ENCODE results near the gene SLC6A14.

Gene SLC6A14, protein sequence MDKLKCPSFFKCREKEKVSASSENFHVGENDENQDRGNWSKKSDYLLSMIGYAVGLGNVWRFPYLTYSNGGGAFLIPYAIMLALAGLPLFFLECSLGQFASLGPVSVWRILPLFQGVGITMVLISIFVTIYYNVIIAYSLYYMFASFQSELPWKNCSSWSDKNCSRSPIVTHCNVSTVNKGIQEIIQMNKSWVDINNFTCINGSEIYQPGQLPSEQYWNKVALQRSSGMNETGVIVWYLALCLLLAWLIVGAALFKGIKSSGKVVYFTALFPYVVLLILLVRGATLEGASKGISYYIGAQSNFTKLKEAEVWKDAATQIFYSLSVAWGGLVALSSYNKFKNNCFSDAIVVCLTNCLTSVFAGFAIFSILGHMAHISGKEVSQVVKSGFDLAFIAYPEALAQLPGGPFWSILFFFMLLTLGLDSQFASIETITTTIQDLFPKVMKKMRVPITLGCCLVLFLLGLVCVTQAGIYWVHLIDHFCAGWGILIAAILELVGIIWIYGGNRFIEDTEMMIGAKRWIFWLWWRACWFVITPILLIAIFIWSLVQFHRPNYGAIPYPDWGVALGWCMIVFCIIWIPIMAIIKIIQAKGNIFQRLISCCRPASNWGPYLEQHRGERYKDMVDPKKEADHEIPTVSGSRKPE

DNA sequence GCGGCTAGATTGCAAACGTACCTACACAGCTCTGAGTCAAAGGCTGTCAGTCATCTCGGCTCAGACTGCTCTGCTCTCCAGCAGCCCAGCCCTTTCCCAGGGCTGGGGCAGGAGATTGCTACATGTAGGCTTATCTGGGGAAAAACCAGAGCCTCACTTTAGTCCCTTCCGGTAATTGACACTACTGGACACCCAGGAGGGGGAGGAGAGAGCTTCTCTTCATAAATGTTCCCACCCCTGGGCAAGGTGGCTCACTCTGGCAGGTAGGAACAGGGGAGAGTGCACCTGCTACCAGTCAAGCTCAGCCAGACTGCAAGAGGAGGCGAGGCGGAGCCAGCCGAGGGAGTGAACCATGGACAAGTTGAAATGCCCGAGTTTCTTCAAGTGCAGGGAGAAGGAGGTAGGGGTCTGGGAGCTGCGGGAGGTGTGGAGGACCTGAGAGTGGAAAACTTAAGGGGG is at the start of gene SLC6A14:
TSS of gene SLC6A14 (plus strand) at position 249 of the 459 bp plus-strand sequence. CDS start at position 353, 104 bp downstream.
- no peak within 1 kb of the TSS for H3K4me3 ChIP-seq
- H3K36me3 ChIP-seq: no peaks in the 10 kb centered on the region
- H3K27ac ChIP-seq: no peak within 1 kb of the TSS
- H3K4me1 ChIP-seq: no peaks in the 10 kb centered on the region
- no peak for TF ChIP-seq Cebpa-rat (IDR thresholded peaks at IDR 0.05)
- peaks cover 6% of the 10 kb centered on the region; the same call in 1 of the 2 replicates for H4K20me1 ChIP-seq
- peaks cover 85% of the 10 kb centered on the region for H3K27me3 ChIP-seq
- no peak within 1 kb of the TSS for H3K4me2 ChIP-seq
- no peak within 1 kb of the TSS for H3K9ac ChIP-seq
- H3K9me3 ChIP-seq: no peaks in the 10 kb centered on the region

DNA sequence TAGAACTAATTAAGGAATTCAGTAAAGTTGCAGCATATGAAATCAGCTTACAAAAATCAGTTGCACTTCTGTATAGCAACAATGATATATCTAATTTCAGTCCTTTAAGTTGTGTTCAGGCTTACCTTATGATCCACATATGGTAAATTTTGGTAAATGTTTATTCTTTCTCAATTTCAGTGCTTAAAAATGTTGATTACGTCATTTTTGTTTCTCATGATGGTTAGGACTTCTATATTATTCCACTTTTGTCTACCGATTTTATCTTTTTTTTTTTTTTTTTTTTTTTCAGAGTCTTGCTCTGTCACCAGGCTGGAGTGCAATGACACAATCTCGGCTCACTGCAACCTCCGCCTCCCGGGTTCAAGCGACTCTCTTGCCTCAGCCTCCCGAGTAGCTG is 40.7 kb upstream of the SLC6A14 start:
- H3K9ac ChIP-seq: no peak overlapping the region
- no peaks in the 10 kb centered on the region for H3K9me3 ChIP-seq
- no peak overlapping the region for H3K27ac ChIP-seq
- H3K36me3 ChIP-seq: no peaks in the 10 kb centered on the region
- H3K4me3 ChIP-seq: no peak overlapping the region
- H3K27me3 ChIP-seq: peaks cover 20% of the 10 kb centered on the region
- H3K4me2 ChIP-seq: no peak overlapping the region
- no peaks in the 10 kb centered on the region for H4K20me1 ChIP-seq
- no peaks in the 10 kb centered on the region for H3K4me1 ChIP-seq
- TF ChIP-seq Cebpa-rat (IDR thresholded peaks at IDR 0.05): no peak

DNA sequence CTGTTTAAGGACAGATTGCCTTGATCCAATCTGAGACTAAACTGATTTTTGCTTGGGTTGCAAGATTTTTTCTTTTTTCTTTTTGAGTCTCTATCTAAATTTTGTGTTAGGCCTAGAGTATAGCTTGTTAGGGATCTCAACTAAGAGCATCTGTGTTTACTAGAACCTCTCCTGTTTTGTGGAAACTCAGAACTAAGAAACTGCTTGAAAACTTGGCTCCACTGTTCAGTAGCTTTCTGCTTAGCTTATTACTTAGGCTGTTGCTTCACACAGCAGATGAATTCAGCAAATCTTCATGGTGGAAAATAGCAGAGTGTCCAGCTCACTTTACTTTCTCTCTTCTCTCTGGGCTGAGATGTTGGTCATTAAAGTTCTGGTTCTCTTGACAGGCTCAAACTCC is 36.7 kb upstream of the SLC6A14 start:
- Histone ChIP-seq H3K36me3 (no peaks in the 10 kb centered on the region), H3K4me2 (no peak overlapping the region), H3K4me1 (no peaks in the 10 kb centered on the region), H4K20me1 (no peaks in the 10 kb centered on the region), H3K4me3 (no peak overlapping the region), H3K27ac (no peak overlapping the region), H3K9me3 (no peaks in the 10 kb centered on the region), H3K9ac (no peak overlapping the region), H3K27me3 (peaks cover 49% of the 10 kb centered on the region)
- no peak for TF ChIP-seq Cebpa-rat (IDR thresholded peaks at IDR 0.05)

DNA sequence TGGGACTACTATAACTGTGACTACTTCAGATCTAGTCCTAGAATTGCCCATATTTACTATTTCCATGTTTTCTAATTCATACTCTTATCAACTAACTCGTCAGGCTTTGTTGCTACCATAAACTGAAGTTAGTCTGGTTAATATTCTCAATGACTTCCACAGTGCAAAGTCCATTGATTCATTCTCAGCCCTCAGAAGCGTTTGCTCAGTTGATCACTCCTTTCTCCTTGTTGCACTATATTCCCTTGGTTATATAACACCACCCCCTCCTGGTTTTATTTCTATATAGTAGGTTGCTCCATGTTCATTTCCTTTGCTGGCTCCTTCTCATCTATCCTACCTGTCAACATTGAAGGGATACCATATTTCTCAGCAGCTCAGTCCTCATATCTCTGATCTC is 27.2 kb upstream of the SLC6A14 start:
- no peak for TF ChIP-seq Cebpa-rat (IDR thresholded peaks at IDR 0.05)
- H3K27me3 ChIP-seq: peaks cover 75% of the 10 kb centered on the region
- H3K4me2 ChIP-seq: no peak overlapping the region
- H3K27ac ChIP-seq: no peak overlapping the region
- no peaks in the 10 kb centered on the region for H3K36me3 ChIP-seq
- no peaks in the 10 kb centered on the region for H3K4me1 ChIP-seq
- H3K9ac ChIP-seq: no peak overlapping the region
- no peak overlapping the region for H3K4me3 ChIP-seq
- H4K20me1 ChIP-seq: no peaks in the 10 kb centered on the region
- peaks cover 18% of the 10 kb centered on the region for H3K9me3 ChIP-seq

DNA sequence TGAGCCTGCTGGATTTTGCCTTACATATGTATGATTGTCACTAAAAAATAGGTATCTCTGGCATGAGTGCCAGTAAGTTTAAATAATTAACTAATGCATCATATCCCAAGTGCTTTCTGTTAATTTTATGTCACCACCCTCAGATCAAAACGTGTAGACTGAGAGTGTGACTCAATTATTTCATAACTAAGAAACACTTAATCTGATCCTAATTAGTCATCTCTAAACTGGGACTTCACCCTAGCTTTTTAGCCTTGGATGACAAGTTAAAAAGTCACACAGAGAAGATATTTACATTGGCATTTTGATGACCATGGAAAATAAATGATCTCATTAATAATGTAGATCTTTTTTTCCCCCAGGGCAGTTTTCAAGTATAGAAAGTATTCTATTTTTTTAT is 23.1 kb upstream of the SLC6A14 start:
- Histone ChIP-seq H3K4me1 (no peaks in the 10 kb centered on the region), H3K36me3 (no peaks in the 10 kb centered on the region), H3K27ac (no peak overlapping the region), H4K20me1 (no peaks in the 10 kb centered on the region), H3K4me2 (no peak overlapping the region), H3K9me3 (peaks cover 18% of the 10 kb centered on the region), H3K9ac (no peak overlapping the region), H3K27me3 (peaks cover 61% of the 10 kb centered on the region), H3K4me3 (no peak overlapping the region)
- no peak for TF ChIP-seq Cebpa-rat (IDR thresholded peaks at IDR 0.05)

DNA sequence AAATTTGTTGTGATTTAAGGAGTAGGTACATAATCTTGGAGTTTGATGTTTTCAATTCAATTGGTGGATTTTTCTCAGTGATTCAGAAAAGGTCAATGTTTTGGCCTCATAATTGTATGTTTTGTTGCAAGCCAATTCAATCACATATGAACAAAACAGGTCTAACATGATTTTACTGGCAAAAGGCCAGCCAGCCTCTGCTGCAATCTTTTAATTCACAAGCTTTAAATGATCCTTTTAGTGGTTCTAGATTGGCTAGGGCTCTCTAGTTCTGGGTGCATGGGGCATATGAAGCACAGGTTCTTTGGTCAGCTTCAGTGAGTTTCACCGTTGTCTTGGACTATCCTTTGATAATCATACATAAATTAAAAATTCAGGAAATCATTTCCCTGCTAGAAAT is 19.2 kb upstream of the SLC6A14 start:
- H3K4me3 ChIP-seq: no peak overlapping the region
- H3K27me3 ChIP-seq: peaks cover 37% of the 10 kb centered on the region
- TF ChIP-seq Cebpa-rat (IDR thresholded peaks at IDR 0.05): no peak

DNA sequence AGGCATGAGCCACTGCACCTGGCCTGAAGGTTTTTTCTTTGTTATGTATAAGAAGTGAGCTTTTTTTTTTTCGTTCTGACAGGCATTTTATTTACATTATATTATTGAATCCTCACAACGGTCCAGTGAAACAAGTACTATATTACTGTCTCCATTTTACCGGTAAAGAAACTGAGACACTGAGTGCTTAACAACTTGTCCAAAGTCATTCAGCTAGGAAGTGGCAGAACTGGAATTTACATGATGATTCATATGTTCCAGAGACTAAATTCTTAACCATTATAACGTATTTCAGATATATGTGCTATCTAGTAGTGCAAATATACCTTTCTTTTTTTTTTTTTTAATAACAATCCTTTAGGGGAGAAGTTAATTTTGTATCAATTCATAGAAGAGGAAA is 18.4 kb upstream of the SLC6A14 start:
- H3K36me3 ChIP-seq: no peaks in the 10 kb centered on the region
- no peak overlapping the region for H3K9ac ChIP-seq
- no peak overlapping the region for H3K4me3 ChIP-seq
- H3K4me1 ChIP-seq: no peaks in the 10 kb centered on the region
- no peak overlapping the region for H3K4me2 ChIP-seq
- H3K9me3 ChIP-seq: no peaks in the 10 kb centered on the region
- TF ChIP-seq Cebpa-rat (IDR thresholded peaks at IDR 0.05): no peak
- H3K27me3 ChIP-seq: peaks cover 38% of the 10 kb centered on the region
- no peaks in the 10 kb centered on the region for H4K20me1 ChIP-seq
- no peak overlapping the region for H3K27ac ChIP-seq

More for the DNA sequence above, 19.2 kb upstream of the SLC6A14 start:
- no peaks in the 10 kb centered on the region for H4K20me1 ChIP-seq
- no peak overlapping the region for H3K27ac ChIP-seq
- no peaks in the 10 kb centered on the region for H3K36me3 ChIP-seq
- H3K9ac ChIP-seq: no peak overlapping the region
- no peaks in the 10 kb centered on the region for H3K9me3 ChIP-seq
- no peak overlapping the region for H3K4me2 ChIP-seq
- H3K4me1 ChIP-seq: no peaks in the 10 kb centered on the region

DNA sequence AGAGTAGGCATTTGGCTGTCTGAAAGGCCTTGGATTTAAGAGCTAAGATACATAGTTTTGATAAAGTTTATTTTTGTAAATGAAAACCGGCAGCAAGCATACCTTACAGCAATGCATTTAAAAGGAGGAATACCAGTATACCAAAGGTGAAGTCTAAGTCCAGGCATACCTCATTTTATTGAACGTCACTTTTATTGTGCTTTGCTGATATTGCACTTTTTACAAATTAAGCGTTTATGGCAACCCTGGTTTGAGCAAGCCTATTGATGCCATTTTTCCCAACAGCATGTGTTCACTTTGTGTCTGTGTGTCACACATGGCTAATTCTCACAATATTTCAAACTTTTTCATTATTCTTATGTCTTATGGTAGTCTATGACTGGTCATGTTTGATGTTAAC is 8.4 kb upstream of the SLC6A14 start:
- H4K20me1 ChIP-seq: no peaks in the 10 kb centered on the region
- no peaks in the 10 kb centered on the region for H3K4me1 ChIP-seq
- peaks cover 63% of the 10 kb centered on the region for H3K27me3 ChIP-seq
- no peak for TF ChIP-seq Cebpa-rat (IDR thresholded peaks at IDR 0.05)
- H3K4me3 ChIP-seq: no peak overlapping the region
- no peaks in the 10 kb centered on the region for H3K36me3 ChIP-seq
- H3K27ac ChIP-seq: no peak overlapping the region
- H3K9ac ChIP-seq: no peak overlapping the region
- H3K4me2 ChIP-seq: no peak overlapping the region
- H3K9me3 ChIP-seq: no peaks in the 10 kb centered on the region

DNA sequence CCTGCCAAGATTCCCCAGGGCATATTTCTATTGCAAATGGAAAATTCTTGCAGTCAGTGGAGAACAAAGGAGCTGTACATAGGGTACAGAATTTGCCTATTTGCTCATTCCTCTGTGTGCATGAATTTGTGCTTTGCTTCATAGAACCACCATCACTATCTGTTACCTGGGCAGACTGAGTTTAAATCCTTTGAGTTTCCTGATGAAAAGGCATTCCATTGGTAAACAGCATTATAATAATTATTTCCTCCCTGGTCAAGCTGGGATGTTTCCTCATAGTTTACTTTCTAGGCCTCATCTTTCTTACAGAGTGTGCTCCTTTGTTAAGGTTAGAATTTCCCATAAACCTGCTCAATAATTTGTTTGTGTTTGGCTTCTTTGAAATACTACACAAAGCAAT is 809 bp upstream of the SLC6A14 start:
- H4K20me1 ChIP-seq: peaks cover under 1% of the 10 kb centered on the region; the same call in 1 of the 2 replicates
- H3K9ac ChIP-seq: no peak overlapping the region
- no peak overlapping the region for H3K27ac ChIP-seq
- TF ChIP-seq Cebpa-rat (IDR thresholded peaks at IDR 0.05): no peak
- H3K36me3 ChIP-seq: no peaks in the 10 kb centered on the region
- no peaks in the 10 kb centered on the region for H3K9me3 ChIP-seq
- H3K27me3 ChIP-seq: peaks cover 85% of the 10 kb centered on the region
- no peak overlapping the region for H3K4me2 ChIP-seq
- no peak overlapping the region for H3K4me3 ChIP-seq
- H3K4me1 ChIP-seq: no peaks in the 10 kb centered on the region

DNA sequence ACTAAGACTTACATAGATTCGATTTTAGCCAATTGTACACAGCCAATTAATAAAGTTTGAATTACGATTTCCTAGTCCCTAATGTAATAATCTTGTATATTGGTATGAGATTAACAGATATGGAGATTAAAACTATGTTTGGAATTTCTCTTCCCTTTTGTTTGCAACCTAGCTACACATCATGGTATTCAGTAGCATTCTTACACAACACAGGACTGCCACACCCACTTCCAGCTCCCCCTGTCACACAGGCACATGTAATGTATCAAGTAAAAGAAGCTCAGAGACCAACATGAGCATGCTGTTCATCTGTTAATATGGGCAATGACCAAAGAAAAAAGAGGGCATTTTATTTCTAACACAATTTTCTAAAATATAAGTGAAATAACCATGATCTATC is 12.8 kb downstream of the SLC6A14 start:
- no peak for TF ChIP-seq Cebpa-rat (IDR thresholded peaks at IDR 0.05)
- Histone ChIP-seq H3K36me3 (no peaks in the 10 kb centered on the region), H3K27ac (no peak overlapping the region), H3K4me2 (no peak overlapping the region), H4K20me1 (no peaks in the 10 kb centered on the region), H3K27me3 (peaks cover 60% of the 10 kb centered on the region), H3K4me3 (no peak overlapping the region), H3K9ac (no peak overlapping the region), H3K9me3 (no peaks in the 10 kb centered on the region), H3K4me1 (no peaks in the 10 kb centered on the region)
